CD4-positive, CD25-positive, alpha-beta regulatory T cell (primary cell): ENCODE results near the gene ARGFX. TPM values are rescaled to one million over a fixed set of nuclear protein-coding genes. Genes with fewer than 3 reads are reported as not detected.

Source experiments
- ATAC-seq, 2 donors: fragments of 150-1000 bp; cut with Tn5 transposase; one replicate each; pipeline ENCODE4 v1.10.0; 2021; ENCODE audit warnings: low read depth in 2 of 2, moderate number of reproducible peaks in 2 of 2, moderate library complexity in 1 of 2
- DNase-seq, 3 donors: peaks; one replicate each; pipeline versions ENCODE4 v3.0.0 to v3.0.0-alpha.2; 2012 to 2022; ENCODE audit warnings: mixed read lengths in 1 of 3
- H3K27ac ChIP-seq: one replicate; pipeline ENCODE4 v1.7.0; 2013; ENCODE audit warnings: mild to moderate bottlenecking, low read length; ENCODE audit not compliant: insufficient read depth, poor library complexity, severe bottlenecking
- H3K27me3 ChIP-seq: one replicate; pipeline ENCODE4 v1.7.0; 2013; ENCODE audit warnings: low read length; ENCODE audit not compliant: control insufficient read depth, insufficient read depth
- H3K36me3 ChIP-seq: one replicate; pipeline ENCODE4 v1.7.0; 2013; ENCODE audit warnings: mild to moderate bottlenecking, low read length, moderate library complexity; ENCODE audit not compliant: control insufficient read depth, insufficient read depth
- H3K4me1 ChIP-seq: 2 replicates; pipeline ENCODE4 v1.7.0; 2013; ENCODE audit warnings: mild to moderate bottlenecking, low read length; ENCODE audit not compliant: insufficient read depth, control insufficient read depth, poor library complexity, severe bottlenecking
- H3K4me3 ChIP-seq: one replicate; pipeline ENCODE4 v1.7.0; 2013; ENCODE audit warnings: low read depth, mild to moderate bottlenecking, low read length, moderate library complexity
- H3K9me3 ChIP-seq, 2 experiments: 1 replicate in 1 of 2; 2 replicates in 1 of 2; pipeline ENCODE4 v1.7.0; 2013; ENCODE audit warnings: low read length in 2 of 2, mild to moderate bottlenecking in 1 of 2, moderate library complexity in 1 of 2; ENCODE audit not compliant: control insufficient read depth in 2 of 2
- H3K27ac Mint-ChIP-seq, 3 donors: one replicate each; pipeline ENCODE4 v1.8.0; 2020 to 2022; ENCODE audit warnings: mild to moderate bottlenecking in 3 of 3, mixed read lengths in 3 of 3, moderate library complexity in 2 of 3
- H3K27me3 Mint-ChIP-seq: one replicate; pipeline ENCODE4 v1.8.0; 2022; ENCODE audit warnings: mild to moderate bottlenecking, mixed read lengths
- H3K36me3 Mint-ChIP-seq: one replicate; pipeline ENCODE4 v1.8.0; 2020; ENCODE audit warnings: mixed read lengths
- H3K4me1 Mint-ChIP-seq, 4 donors: one replicate each; pipeline ENCODE4 v1.8.0; 2020 to 2022; ENCODE audit warnings: mixed read lengths in 4 of 4, mild to moderate bottlenecking in 1 of 4
- H3K4me3 Mint-ChIP-seq, 4 donors: one replicate each; pipeline ENCODE4 v1.8.0; 2020 to 2022; ENCODE audit warnings: mild to moderate bottlenecking in 4 of 4, mixed read lengths in 4 of 4, moderate library complexity in 3 of 4
- H3K9me3 Mint-ChIP-seq, 7 donors: one replicate each; pipeline ENCODE4 v1.8.0; 2020 to 2022; ENCODE audit warnings: mixed read lengths in 7 of 7, mild to moderate bottlenecking in 3 of 7, moderate library complexity in 2 of 7
- polyA plus RNA-seq, 4 donors: library from polyadenylated mRNA; unstranded; fragments of 300-500 nt; fragmentation: Illumina TruSeq; gene quantifications; one replicate each; pipeline ENCODE4 v1.2.3, GENCODE V29; 2021
- total RNA-seq: library from RNA; stranded (reverse); gene quantifications from one replicate; pipeline ENCODE4 v1.2.3, GENCODE V29; 2022

ARGFX gene
- total and polyA plus RNA-seq, 5 donors from 2014 or later, result not detected

DNA sequence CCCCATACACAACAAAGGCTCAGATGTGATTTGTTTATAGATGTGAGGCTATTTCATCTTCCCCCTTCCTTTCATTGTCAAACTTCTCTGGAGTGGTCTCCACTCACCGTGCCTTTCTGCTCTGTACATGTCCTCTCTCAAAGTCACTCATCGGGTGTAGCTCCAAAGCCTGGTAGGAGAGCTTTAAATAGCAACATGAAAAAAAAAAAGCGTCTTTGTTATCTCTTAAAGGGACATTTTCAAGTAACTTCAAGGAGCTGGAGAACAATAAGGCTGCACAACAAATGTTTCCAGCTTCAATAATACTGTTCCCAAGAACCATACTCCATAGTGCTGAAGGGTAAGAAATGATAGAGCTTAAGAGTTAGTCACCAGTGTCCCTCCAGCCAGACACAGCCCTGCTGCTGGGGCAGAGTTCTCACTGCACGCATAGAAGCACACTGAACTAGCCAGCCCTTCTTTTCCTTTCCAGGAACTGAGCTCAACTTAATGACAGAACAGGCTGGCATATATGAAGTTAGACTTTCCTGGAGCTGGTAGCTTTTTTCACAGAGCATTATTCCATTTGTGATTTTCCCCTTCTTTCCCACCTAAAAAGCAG lies 33.6 kb downstream of the ARGFX start:
- H3K36me3 ChIP-seq, result no peaks in the 10 kb centered on the region
- ATAC-seq (no peak), DNase-seq (no peak)
- H3K36me3 Mint-ChIP-seq, result no peaks in the 10 kb centered on the region
- H3K4me3 Mint-ChIP-seq, result no peak overlapping the region
- no peaks in the 10 kb centered on the region for H3K27me3 Mint-ChIP-seq
- H3K27ac ChIP-seq, result no peak overlapping the region
- no peak overlapping the region for H3K4me3 ChIP-seq
- no peaks in the 10 kb centered on the region for H3K27me3 ChIP-seq
- H3K9me3 ChIP-seq, result no peaks in the 10 kb centered on the region
- no peaks in the 10 kb centered on the region for H3K4me1 ChIP-seq
- H3K9me3 Mint-ChIP-seq, result peaks cover 0 to 2% (median 0%) of the 10 kb centered on the region in 7 donors
- no peak overlapping the region for H3K27ac Mint-ChIP-seq
- H3K4me1 Mint-ChIP-seq, result peaks cover 0 to 2% (median 0%) of the 10 kb centered on the region in 4 donors

DNA sequence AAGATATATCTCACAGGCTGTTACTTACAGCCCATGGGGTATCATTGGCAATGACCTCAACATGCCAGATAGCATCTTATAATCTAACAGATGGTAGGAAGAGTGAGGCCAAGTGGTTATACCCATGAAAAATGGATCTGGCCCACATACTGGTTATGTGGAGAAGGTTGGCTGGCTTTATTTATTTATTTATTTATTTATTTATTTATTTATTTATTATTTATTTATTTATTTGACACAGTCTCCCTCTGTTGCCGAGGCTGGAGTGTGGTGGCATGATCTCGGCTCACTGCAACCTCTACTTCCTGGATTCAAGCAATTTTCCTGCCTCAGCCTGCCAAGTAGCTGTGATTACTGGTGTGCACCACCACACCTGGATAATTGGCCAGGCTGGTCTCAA lies 37.0 kb downstream of the ARGFX start:
- Histone ChIP-seq H3K27me3 (no peaks in the 10 kb centered on the region), H3K36me3 (no peaks in the 10 kb centered on the region), H3K4me3 (no peak overlapping the region), H3K9me3 (no peaks in the 10 kb centered on the region), H3K4me1 (no peaks in the 10 kb centered on the region), H3K27ac (no peak overlapping the region)
- Mint-ChIP-seq H3K4me1 (no peaks in the 10 kb centered on the region), H3K27me3 (no peaks in the 10 kb centered on the region), H3K36me3 (no peaks in the 10 kb centered on the region), H3K27ac (no peak overlapping the region), H3K4me3 (no peak overlapping the region), H3K9me3 (peaks cover 0 to 2% (median 0%) of the 10 kb centered on the region in 7 donors)
- no peak for ATAC-seq
- no peak for DNase-seq

DNA sequence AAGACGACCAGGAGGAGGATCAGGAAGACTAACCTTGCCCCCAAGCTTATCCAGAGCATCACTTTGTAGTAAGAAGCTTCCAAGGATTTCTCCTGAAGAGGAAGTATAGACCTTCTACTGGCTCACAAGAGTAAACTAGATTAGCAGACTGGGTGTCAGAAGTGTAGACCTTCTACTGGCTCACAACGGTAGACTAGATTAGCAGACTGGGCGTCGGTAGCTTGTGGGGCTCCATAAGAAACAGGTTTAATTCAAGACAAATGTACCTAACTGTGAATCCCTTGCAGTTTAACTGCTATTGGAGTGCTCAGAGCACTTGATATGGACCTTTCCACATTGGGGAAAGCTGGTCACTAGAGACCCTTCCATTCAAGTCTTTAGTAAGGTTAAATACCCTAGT lies 38.4 kb downstream of the ARGFX start:
- no peak overlapping the region for H3K27ac Mint-ChIP-seq
- no peaks in the 10 kb centered on the region for H3K9me3 ChIP-seq
- no peak overlapping the region for H3K27ac ChIP-seq
- no peak overlapping the region for H3K4me3 Mint-ChIP-seq
- DNase-seq (no peak), ATAC-seq (no peak)
- H3K36me3 ChIP-seq, result no peaks in the 10 kb centered on the region
- H3K36me3 Mint-ChIP-seq, result no peaks in the 10 kb centered on the region
- H3K4me1 ChIP-seq, result no peaks in the 10 kb centered on the region
- no peak overlapping the region for H3K4me3 ChIP-seq
- H3K27me3 Mint-ChIP-seq, result no peaks in the 10 kb centered on the region
- H3K4me1 Mint-ChIP-seq, result no peaks in the 10 kb centered on the region
- no peaks in the 10 kb centered on the region for H3K27me3 ChIP-seq
- peaks cover 0 to 1% (median 0%) of the 10 kb centered on the region in 7 donors for H3K9me3 Mint-ChIP-seq

Other genes with a start within 250 kb of the ARGFX start
- 0.72 TPM for gene POLQ, start 22.0 kb upstream of the ARGFX start, total RNA-seq
- under 1 TPM; 0.10 to 0.64 (median 0.25) TPM for gene POLQ, start 22.0 kb upstream of the ARGFX start, polyA plus RNA-seq
- gene FBXO40, start 25.4 kb downstream of the ARGFX start, total RNA-seq, result not detected
- gene FBXO40, start 25.4 kb downstream of the ARGFX start, polyA plus RNA-seq, result under 1 TPM in 2 of 4 donors, not detected in 2; 0.18 to 0.24 TPM
- 345 TPM for gene HCLS1, start 93.0 kb downstream of the ARGFX start, total RNA-seq
- gene HCLS1, start 93.0 kb downstream of the ARGFX start, polyA plus RNA-seq, result 100 to 1,000 TPM; 430 to 564 (median 485) TPM
- 51.7 TPM for gene GOLGB1, start 181.8 kb downstream of the ARGFX start, total RNA-seq
- 1 to 10 TPM; 3.2 to 6.8 (median 3.9) TPM for gene GOLGB1, start 181.8 kb downstream of the ARGFX start, polyA plus RNA-seq